Neural cell (in vitro differentiated cells): Measurements from ENCODE around the gene ETV7. TPM values are rescaled to one million over a fixed set of nuclear protein-coding genes. Genes with fewer than 3 reads are reported as not detected.

Experiments used
- H2AFZ ChIP-seq: fragments of 200-600, 300-800 bp; sonication (generic), shearing (Covaris generic); 2 replicates; pipeline ENCODE4 v1.6.0; 2014; ENCODE audit warnings: low read depth, mild to moderate bottlenecking, antibody characterized with exemption, low read length, moderate library complexity
- H3F3A ChIP-seq: fragments of 200-600 bp; shearing (Covaris generic); 2 replicates; pipeline ENCODE4 v1.6.1; 2016; ENCODE audit warnings: mild to moderate bottlenecking, moderate library complexity, mixed read lengths, antibody characterized with exemption, low read length; ENCODE audit not compliant: insufficient read depth, poor library complexity, severe bottlenecking
- H3K27ac ChIP-seq: fragments of 200-600, 300-800 bp; sonication (generic), shearing (Covaris generic); 2 replicates; pipeline ENCODE4 v1.5.1; 2014; ENCODE audit warnings: mild to moderate bottlenecking, low read length, moderate library complexity
- H3K27me3 ChIP-seq: fragments of 300-800, 200-600 bp; sonication (generic), shearing (Covaris generic); 2 replicates; pipeline ENCODE4 v1.6.0; 2014; ENCODE audit warnings: mild to moderate bottlenecking, low read depth, low read length, moderate library complexity; ENCODE audit not compliant: insufficient read depth
- H3K36me3 ChIP-seq: fragments of 300-800, 200-600 bp; sonication (generic), shearing (Covaris generic); 2 replicates; pipeline ENCODE4 v1.5.1; 2014; ENCODE audit warnings: mild to moderate bottlenecking, antibody characterized with exemption, low read length, moderate library complexity; ENCODE audit not compliant: insufficient read depth
- H3K4me2 ChIP-seq: fragments of 300-800, 200-600 bp; sonication (generic), shearing (Covaris generic); 2 replicates; pipeline ENCODE4 v1.6.0; 2014; ENCODE audit warnings: mild to moderate bottlenecking, low read length
- H3K4me3 ChIP-seq: fragments of 300-800, 200-600 bp; sonication (generic), shearing (Covaris generic); 2 replicates; pipeline ENCODE4 v1.5.1; 2014; ENCODE audit warnings: mild to moderate bottlenecking, low read length, moderate library complexity
- H3K79me2 ChIP-seq: fragments of 200-600 bp; shearing (Covaris generic); replicated peaks from 2 replicates; pipeline ENCODE4 v1.6.0; 2014; ENCODE audit warnings: mild to moderate bottlenecking, low read length, moderate library complexity; ENCODE audit not compliant: insufficient read depth
- H3K9ac ChIP-seq: fragments of 300-800, 200-600 bp; sonication (generic), shearing (Covaris generic); 2 replicates; pipeline ENCODE4 v1.6.1; 2016; ENCODE audit warnings: mild to moderate bottlenecking, low read length, mixed read lengths
- H3K9me2 ChIP-seq: fragments of 200-600 bp; shearing (Covaris generic); 2 replicates; pipeline ENCODE4 v1.6.1; 2016; ENCODE audit warnings: mild to moderate bottlenecking, low read length, mixed read lengths; ENCODE audit not compliant: insufficient read depth
- H3K9me3 ChIP-seq: fragments of 200-600, 300-800 bp; sonication (generic), shearing (Covaris generic); 2 replicates; pipeline ENCODE4 v1.6.1; 2016; ENCODE audit warnings: mild to moderate bottlenecking, mixed run types, low read length, moderate library complexity, mixed read lengths
- H4K20me1 ChIP-seq: fragments of 200-600 bp; shearing (Covaris generic); 2 replicates; pipeline ENCODE4 v1.6.1; 2016; ENCODE audit warnings: mild to moderate bottlenecking, mixed run types; ENCODE audit not compliant: insufficient read depth
- CTCF ChIP-seq: fragments of 450-650 bp; IDR thresholded peaks from 2 replicates; pipeline ENCODE4 v1.5.1; 2014; ENCODE audit warnings: antibody characterized with exemption, mild to moderate bottlenecking, moderate library complexity; ENCODE audit not compliant: poor library complexity, severe bottlenecking
- EP300 ChIP-seq: fragments of 450-650 bp; conservative IDR thresholded peaks from 2 replicates; pipeline ENCODE4 v1.6.1; 2014; ENCODE audit warnings: antibody characterized with exemption, mild to moderate bottlenecking, moderate library complexity; ENCODE audit not compliant: poor library complexity, severe bottlenecking
- EZH2 ChIP-seq: fragments of 200-600, 300-800 bp; shearing (Covaris generic), sonication (generic); IDR thresholded peaks from 2 replicates; pipeline ENCODE4 v1.6.1; 2014; ENCODE audit warnings: antibody characterized with exemption, low read length, borderline replicate concordance, mild to moderate bottlenecking; ENCODE audit not compliant: insufficient read depth, poor library complexity, severe bottlenecking
- MXI1 ChIP-seq: fragments of 450-650 bp; conservative IDR thresholded peaks from 2 replicates; pipeline ENCODE4 v1.6.1; 2014; ENCODE audit warnings: antibody characterized with exemption, mild to moderate bottlenecking; ENCODE audit not compliant: poor library complexity, severe bottlenecking
- POLR2AphosphoS5 ChIP-seq: IDR thresholded peaks from 2 replicates; pipeline ENCODE4 v1.6.1; 2012
- RAD21 ChIP-seq: fragments of 450-650 bp; conservative IDR thresholded peaks from 2 replicates; pipeline ENCODE4 v1.6.1; 2014; ENCODE audit warnings: antibody characterized with exemption, mild to moderate bottlenecking, moderate library complexity
- REST ChIP-seq: IDR thresholded peaks from 2 replicates; pipeline ENCODE4 v1.6.1; 2012; ENCODE audit warnings: borderline replicate concordance
- SMC3 ChIP-seq: fragments of 450-650 bp; conservative IDR thresholded peaks from 2 replicates; pipeline ENCODE4 v1.6.1; 2014; ENCODE audit warnings: antibody characterized with exemption, mild to moderate bottlenecking, moderate library complexity; ENCODE audit not compliant: poor library complexity
- TAF1 ChIP-seq: IDR thresholded peaks from 2 replicates; pipeline ENCODE4 v1.6.1; 2012; ENCODE audit warnings: low read depth
- polyA plus RNA-seq: library from polyadenylated mRNA; depleted of rRNA; stranded (reverse); fragments of >200 nt; gene quantifications from 2 replicates; pipeline ENCODE4 v1.2.3, GENCODE V29; 2014

ETV7 gene
- polyA plus RNA-seq, 1 donor from 2014 or later, result not detected

GRCh38 chr6:36432151-36432671, 44.7 kb upstream of the ETV7 start:
- Histone ChIP-seq H3K9me2 (no peaks in the 10 kb centered on the region), H4K20me1 (no peaks in the 10 kb centered on the region), H3K9ac (no peak overlapping the region), H3K27me3 (no peaks in the 10 kb centered on the region), H3K27ac (no peak overlapping the region), H3K36me3 (no peaks in the 10 kb centered on the region), H3K4me3 (no peak overlapping the region), H3K79me2 (no peaks in the 10 kb centered on the region), H3K4me2 (no peak overlapping the region), H3K9me3 (no peaks in the 10 kb centered on the region), H2AFZ (no peak overlapping the region), H3F3A (no peaks in the 10 kb centered on the region)
- TF ChIP-seq SMC3, result no peak
- no peak for TF ChIP-seq EZH2
- TF ChIP-seq REST, result no peak
- no peak for TF ChIP-seq RAD21
- TF ChIP-seq TAF1, result no peak
- no peak for TF ChIP-seq MXI1
- TF ChIP-seq EP300, result no peak
- TF ChIP-seq CTCF, result no peak
- TF ChIP-seq POLR2AphosphoS5, result no peak

GRCh38 chr6:36431197-36431596, 43.7 kb upstream of the ETV7 start:
- Histone ChIP-seq H3K9me2 (no peaks in the 10 kb centered on the region), H3F3A (no peaks in the 10 kb centered on the region), H4K20me1 (no peaks in the 10 kb centered on the region), H3K36me3 (no peaks in the 10 kb centered on the region), H3K27ac (no peak overlapping the region), H2AFZ (no peak overlapping the region), H3K4me3 (no peak overlapping the region), H3K27me3 (no peaks in the 10 kb centered on the region), H3K9me3 (no peaks in the 10 kb centered on the region), H3K79me2 (no peaks in the 10 kb centered on the region), H3K9ac (no peak overlapping the region), H3K4me2 (no peak overlapping the region)
- TF ChIP-seq MXI1 (no peak), POLR2AphosphoS5 (no peak), TAF1 (no peak), RAD21 (no peak), REST (no peak), CTCF (no peak), EP300 (no peak), SMC3 (no peak), EZH2 (no peak)
